ENCODE results near the gene SLC25A26.

SLC25A26 gene

DNA sequence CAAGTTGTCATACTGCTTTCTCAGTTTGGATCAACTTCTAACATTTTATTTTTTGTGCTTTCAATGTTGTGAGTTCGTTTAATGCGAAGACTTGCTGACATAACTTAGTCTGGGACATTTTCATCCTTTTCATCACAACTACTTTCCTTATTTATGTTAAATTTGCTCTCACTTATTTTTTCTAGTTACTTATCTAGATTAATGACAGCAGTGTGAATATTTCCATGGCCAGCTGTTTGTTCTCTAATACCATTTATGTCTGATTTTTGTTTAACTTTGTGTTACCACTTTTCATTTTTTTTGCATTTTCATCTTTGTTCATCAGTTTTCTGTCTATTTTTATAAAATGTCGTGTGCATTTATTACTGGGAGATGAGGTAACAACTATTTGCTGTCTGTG is 6.2 kb downstream of the SLC25A26 start:
- TF ChIP-seq, protein P1, sequence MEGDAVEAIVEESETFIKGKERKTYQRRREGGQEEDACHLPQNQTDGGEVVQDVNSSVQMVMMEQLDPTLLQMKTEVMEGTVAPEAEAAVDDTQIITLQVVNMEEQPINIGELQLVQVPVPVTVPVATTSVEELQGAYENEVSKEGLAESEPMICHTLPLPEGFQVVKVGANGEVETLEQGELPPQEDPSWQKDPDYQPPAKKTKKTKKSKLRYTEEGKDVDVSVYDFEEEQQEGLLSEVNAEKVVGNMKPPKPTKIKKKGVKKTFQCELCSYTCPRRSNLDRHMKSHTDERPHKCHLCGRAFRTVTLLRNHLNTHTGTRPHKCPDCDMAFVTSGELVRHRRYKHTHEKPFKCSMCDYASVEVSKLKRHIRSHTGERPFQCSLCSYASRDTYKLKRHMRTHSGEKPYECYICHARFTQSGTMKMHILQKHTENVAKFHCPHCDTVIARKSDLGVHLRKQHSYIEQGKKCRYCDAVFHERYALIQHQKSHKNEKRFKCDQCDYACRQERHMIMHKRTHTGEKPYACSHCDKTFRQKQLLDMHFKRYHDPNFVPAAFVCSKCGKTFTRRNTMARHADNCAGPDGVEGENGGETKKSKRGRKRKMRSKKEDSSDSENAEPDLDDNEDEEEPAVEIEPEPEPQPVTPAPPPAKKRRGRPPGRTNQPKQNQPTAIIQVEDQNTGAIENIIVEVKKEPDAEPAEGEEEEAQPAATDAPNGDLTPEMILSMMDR (IDR thresholded peaks at IDR 0.05; ENCODE audit: low read depth, low read length, missing control alignments) = no peak
- in situ Hi-C loops (cut with HindIII; ENCODE audit: low pct_ligation_motif_present, low sequenced_read_pairs) = no loop called here
- Histone ChIP-seq H3K27ac (no peak overlapping the region), H3K4me3 (ENCODE audit: low read depth, low read length) (no peak overlapping the region), H3K36me3 (replicated peaks) (no peaks in the 10 kb centered on the region), H3K27me3 (replicated peaks) (no peaks in the 10 kb centered on the region)
- DNase-seq = no peak

GRCh38 chr3:66227915-66228314 is 7.1 kb downstream of the SLC25A26 start:
- Histone ChIP-seq H3K36me3 (replicated peaks) (no peaks in the 10 kb centered on the region), H3K4me3 (ENCODE audit: low read depth, low read length) (no peak overlapping the region), H3K27me3 (replicated peaks) (no peaks in the 10 kb centered on the region), H3K27ac (no peak overlapping the region)
- DNase-seq = no peak
- TF ChIP-seq, protein P1 (IDR thresholded peaks at IDR 0.05; ENCODE audit: low read depth, low read length, missing control alignments) = no peak
- in situ Hi-C loops (cut with HindIII; ENCODE audit: low pct_ligation_motif_present, low sequenced_read_pairs) = no loop called here

DNA sequence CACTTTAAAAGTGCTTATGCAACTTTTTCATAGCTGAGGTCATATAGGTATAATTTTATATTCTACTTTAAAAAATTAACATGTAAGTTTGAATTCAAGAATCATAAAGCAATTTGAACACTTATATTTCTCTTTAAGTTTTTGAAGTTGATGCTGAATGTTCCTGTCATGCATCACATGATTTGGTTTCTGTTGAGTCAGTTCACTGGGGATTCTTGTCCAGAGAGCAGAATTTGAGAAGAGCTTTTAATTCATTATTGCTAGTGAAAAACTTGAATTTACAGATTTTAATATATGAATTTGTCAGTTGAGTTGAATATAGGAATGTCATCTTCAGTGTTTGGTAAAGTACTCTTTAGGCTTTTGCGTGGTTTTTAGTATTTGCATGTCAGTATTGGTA is 7.9 kb downstream of the SLC25A26 start:
- no peak for DNase-seq
- H3K36me3 ChIP-seq (replicated peaks) = no peaks in the 10 kb centered on the region
- H3K4me3 ChIP-seq (ENCODE audit: low read depth, low read length) = no peak overlapping the region
- no peak overlapping the region for H3K27ac ChIP-seq
- in situ Hi-C loops (cut with HindIII; ENCODE audit: low pct_ligation_motif_present, low sequenced_read_pairs) = no loop called here
- no peaks in the 10 kb centered on the region for H3K27me3 ChIP-seq (replicated peaks)
- TF ChIP-seq, protein P1 (IDR thresholded peaks at IDR 0.05; ENCODE audit: low read depth, low read length, missing control alignments) = no peak

DNA sequence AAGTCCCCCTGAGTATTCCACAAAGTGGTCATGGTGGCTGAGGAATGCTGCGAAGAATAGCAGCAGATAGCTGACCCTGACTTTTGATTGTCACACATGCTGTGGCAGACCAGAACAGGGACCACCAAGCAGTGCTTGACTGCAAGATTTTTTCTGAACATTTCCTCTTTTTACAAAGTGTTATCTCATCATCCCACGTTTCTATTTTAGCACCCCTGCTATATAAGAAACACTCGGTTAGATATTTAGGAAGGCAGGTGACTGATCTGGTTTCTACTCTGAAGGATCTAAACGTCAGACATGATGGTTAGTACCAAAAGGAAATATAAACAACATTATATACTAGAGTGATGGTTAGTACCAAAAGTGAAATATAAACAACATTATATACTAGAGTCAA is 9.1 kb downstream of the SLC25A26 start:
- in situ Hi-C loops (cut with HindIII; ENCODE audit: low pct_ligation_motif_present, low sequenced_read_pairs) = no loop called here
- Histone ChIP-seq H3K27ac (no peak overlapping the region), H3K36me3 (replicated peaks) (no peaks in the 10 kb centered on the region), H3K4me3 (ENCODE audit: low read depth, low read length) (no peak overlapping the region), H3K27me3 (replicated peaks) (no peaks in the 10 kb centered on the region)
- no peak for DNase-seq
- TF ChIP-seq, protein P1 (IDR thresholded peaks at IDR 0.05; ENCODE audit: low read depth, low read length, missing control alignments) = no peak

GRCh38 chr3:66233033-66233432 is 12.2 kb downstream of the SLC25A26 start:
- DNase-seq = no peak
- TF ChIP-seq, protein P1 (IDR thresholded peaks at IDR 0.05; ENCODE audit: low read depth, low read length, missing control alignments) = no peak
- Histone ChIP-seq H3K27me3 (replicated peaks) (no peaks in the 10 kb centered on the region), H3K36me3 (replicated peaks) (no peaks in the 10 kb centered on the region), H3K4me3 (ENCODE audit: low read depth, low read length) (no peak overlapping the region), H3K27ac (no peak overlapping the region)
- in situ Hi-C loops (cut with HindIII; ENCODE audit: low pct_ligation_motif_present, low sequenced_read_pairs) = no loop called here

GRCh38 chr3:66236281-66236680 is 15.5 kb downstream of the SLC25A26 start:
- Histone ChIP-seq H3K27ac (no peak overlapping the region), H3K27me3 (replicated peaks) (no peaks in the 10 kb centered on the region), H3K36me3 (replicated peaks) (peaks cover 3% of the 10 kb centered on the region), H3K4me3 (ENCODE audit: low read depth, low read length) (no peak overlapping the region)
- DNase-seq = no peak
- TF ChIP-seq, protein P1 (IDR thresholded peaks at IDR 0.05; ENCODE audit: low read depth, low read length, missing control alignments) = peak; percentile 51
- in situ Hi-C loops (cut with HindIII; ENCODE audit: low pct_ligation_motif_present, low sequenced_read_pairs) = no loop called here
